RCC 7860 (cell line): Measurements from ENCODE around the gene ANKRD12.
A peak's percentile ranks its signal among the peaks of the same experiment; 100 is the strongest.
"Not testable (repeated sequence)": the region's sequence is repeated elsewhere in the genome, so short reads cannot be mapped to it uniquely, and the experiment has no call there.

ENCODE experiments used
- DNase-seq: peaks from one replicate; pipeline ENCODE4 v3.0.0-alpha.2; 2015; ENCODE audit warnings: low spot score
- FAIRE-seq: peaks from 2 replicates; lab custom pipeline; 2012; peaks lifted over from hg19 to GRCh38; lab: Jason Lieb, UNC

The ANKRD12 gene

DNA sequence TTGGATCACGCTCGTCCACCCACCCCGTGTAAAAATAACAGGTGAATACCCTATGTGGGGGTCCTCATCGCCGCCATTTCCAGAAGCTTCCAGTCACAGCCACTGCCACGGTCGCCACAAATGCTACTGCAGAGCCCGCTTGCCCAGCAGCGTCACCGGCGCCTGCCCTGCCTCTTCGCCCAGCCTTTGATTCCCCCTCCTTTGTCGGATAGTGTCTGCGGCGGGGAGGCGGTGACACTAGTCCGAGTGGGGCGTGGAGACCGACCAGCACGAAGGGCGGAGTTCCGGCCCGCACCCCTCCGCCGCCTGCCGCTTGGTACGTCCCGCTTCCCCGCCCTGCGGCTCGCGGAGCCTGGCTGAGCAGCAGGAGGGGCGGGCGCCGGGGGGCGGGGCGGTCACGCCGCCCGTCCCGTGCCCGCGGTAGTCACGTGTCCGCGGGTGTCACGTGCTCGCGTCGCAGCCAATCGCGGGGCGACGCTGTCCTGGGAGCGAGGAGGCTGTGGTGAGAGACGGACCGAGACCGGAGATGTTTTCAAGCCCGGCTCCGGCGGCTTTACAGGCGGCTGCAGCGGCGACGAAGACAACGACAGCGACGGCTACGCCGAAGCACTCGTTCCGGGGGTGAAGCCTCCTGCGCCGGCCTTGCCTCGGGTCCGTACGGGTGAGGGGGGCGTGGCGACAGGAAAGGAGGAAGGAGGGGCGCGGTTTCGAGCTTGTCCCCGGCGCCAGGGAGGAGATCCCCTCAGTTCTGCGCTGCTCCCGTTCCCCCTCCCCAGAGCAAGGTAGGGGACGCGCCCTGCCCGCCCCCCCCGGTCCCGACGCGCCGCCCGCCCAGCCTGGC is at the start of gene ANKRD12:
ANKRD12 (plus strand) TSS at position 467 of the 841 bp plus-strand sequence. CDS start 45,652 bp downstream, outside the sequence.
- DNase-seq, result peak; percentile 93
- no peak for FAIRE-seq

DNA sequence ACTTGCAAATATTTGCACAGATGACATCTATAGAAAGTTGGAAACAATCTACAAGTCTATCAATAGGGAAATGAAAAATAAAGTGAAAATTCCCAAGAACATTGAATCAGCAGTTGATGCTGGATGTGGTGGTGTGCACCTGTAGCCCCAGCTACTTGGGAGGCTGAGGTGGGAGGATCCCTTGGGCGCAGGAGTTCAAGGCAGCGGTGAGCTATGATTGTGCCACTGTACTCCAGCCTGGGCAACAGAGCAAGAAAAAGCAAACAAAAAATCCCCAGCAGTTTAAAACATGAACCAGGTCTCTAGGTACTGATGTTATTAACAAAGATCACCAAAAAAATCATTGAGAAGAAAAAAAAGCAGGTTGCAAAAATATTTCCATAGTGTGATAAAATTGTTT is 49.4 kb upstream of the ANKRD12 start:
- no peak for FAIRE-seq
- DNase-seq, result no peak

DNA sequence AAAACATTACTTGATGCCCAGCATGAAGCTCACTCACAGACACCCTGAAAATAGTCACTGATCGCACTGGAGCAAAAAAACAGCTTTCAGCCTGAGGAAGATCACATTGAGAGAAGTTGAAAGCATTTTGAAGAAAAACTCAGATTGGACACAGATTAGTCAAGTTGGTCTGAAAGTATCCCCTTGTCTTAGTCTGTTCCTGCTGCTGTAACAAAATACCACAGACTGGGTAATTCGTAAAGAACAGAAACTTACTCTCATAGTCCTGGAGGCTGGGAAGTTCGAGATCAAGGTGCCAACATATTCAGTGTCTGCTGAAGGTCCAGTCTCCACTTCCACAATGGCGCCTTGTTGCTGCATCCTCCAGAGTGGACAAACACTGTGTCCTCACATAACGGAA is 48.3 kb upstream of the ANKRD12 start:
- FAIRE-seq, result no peak

DNA sequence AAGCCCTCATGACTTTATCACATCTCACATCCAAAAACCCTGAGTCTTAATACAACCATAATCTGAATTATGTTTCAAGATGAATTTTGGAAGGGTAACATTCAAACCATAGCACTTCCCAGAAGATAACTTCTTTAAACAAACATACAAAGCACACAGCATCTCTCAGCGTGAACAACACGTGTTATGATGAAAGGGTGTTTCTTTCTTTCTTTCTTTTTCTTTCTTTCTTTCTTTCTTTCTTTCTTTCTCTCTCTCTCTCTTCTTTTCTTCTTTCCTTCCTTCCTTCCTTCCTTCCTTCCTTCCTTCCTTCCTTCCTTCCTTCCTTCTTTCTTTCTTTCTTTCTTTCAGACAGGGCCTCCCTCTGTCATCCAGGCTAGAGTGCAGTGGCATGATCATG is 47.9 kb upstream of the ANKRD12 start:
- DNase-seq, FAIRE-seq: not testable (repeated sequence)

More for the DNA sequence above, 48.3 kb upstream of the ANKRD12 start:
- DNase-seq, result no peak

DNA sequence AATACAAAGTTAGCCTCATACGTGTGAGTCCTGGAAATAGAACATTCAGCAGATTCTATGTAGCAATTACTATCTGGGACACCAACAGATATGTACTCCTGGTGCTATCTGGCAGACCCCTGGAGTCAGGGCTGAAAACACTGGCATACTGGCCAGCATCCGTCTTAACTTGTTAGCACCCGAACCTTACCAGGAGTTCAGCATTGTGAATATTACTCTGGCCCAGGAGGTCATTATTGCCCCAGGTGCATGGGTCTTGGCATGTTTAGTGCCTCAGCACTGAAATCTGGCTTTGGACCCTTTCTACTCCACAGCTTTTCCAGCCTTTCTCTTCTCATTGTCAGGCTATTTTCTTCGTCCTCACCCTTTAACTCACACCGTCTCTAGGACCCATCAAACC is 46.0 kb upstream of the ANKRD12 start:
- no peak for DNase-seq
- FAIRE-seq, result no peak

DNA sequence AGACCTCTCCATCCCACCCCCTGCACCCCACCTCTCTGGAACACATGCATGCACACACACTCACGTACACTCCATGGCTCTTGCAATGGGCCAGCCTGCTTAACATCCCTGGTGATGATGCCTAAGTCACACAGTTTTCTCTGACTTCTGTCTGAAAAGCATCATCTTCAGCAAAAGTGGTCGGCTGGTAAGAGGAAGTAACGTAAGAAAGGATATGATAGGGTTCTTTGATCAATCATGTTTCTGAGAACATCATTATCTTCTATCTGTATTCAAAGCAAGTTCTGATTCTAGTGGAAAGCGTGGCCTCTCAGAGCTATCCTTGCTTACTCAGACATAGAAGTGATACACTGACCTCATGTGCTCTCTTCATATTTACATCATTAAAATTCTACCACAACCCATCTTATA is 45.5 kb upstream of the ANKRD12 start:
- DNase-seq (no peak), FAIRE-seq (no peak)

DNA sequence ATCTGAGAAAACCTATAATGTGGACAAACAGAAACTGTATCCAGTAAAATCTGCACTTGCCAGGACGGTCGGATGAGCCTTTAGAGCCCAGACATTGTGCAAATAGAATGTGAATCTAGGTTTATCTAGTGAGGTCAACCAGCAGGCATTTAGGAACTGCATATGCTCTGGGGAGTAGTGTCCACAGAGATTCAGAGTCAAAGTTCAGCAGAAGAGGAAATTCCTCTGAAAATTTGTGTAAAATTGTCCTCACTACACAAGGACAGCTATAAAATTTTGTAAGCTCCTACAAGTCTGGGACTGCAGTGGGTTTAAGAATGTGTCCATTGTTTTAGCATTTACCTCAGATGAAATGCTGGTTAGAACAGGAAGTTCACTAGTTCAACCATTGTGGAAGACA is 43.9 kb upstream of the ANKRD12 start:
- DNase-seq, result no peak
- no peak for FAIRE-seq

DNA sequence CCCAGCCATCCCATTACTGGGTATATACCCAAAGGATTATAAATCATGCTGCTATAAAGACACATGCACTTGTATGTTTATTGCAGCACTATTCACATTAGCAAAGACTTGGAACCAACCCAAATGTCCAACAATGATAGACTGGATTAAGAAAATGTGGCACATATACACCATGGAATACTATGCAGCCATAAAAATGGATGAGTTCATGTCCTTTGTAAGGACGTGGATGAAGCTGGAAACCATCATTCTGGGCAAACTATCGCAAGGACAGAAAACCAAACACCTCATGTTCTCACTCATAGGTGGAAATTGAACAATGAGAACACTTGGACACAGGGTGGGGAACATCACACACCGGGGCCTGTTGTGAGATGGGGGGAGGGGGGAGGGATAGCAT is 43.5 kb upstream of the ANKRD12 start:
- not testable (repeated sequence) for FAIRE-seq

DNA sequence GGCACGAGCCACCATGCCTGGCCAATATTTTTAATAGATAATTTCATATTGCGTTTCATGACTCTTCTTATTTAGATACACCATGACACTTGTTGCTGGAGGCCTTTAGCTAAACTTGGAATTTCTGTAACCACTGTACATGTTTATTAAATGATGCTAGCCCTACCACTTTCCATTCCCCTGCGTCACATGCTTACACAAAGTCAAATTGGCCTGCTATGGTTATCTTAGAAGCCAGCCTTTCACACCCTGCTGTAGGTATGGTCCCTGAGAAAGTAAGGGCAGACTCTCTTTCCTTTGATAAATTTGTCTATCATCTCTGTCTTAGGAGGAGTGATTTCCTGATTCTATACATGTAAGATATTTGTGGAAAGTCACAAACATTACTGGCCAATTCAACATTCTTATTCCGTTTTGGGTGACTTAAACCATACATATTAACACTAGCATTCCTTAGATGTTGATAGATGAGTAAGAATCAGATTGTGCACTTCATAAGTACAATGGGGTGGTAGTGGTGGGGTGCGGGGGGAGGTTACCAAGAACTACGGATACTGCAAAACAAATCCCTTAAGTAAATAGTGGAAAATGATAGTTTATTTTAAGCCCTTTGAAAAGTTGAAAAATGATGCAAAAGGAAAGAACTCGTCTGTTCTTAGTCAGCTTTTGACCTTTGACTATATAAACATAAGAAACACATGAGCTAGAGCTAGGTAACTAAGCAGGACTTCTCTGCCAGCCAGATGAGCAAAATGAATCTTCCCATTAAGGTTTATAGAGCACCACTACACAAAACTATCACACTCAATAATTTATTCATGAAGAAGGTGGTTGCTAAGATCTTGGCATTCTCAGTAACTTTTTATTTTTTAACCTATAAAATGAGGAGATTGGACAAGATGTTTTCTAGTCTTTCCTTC is 42.0 kb upstream of the ANKRD12 start:
- DNase-seq (peak; percentile 8), FAIRE-seq (no peak)

More for the DNA sequence above, 43.5 kb upstream of the ANKRD12 start:
- DNase-seq, result not testable (repeated sequence)

DNA sequence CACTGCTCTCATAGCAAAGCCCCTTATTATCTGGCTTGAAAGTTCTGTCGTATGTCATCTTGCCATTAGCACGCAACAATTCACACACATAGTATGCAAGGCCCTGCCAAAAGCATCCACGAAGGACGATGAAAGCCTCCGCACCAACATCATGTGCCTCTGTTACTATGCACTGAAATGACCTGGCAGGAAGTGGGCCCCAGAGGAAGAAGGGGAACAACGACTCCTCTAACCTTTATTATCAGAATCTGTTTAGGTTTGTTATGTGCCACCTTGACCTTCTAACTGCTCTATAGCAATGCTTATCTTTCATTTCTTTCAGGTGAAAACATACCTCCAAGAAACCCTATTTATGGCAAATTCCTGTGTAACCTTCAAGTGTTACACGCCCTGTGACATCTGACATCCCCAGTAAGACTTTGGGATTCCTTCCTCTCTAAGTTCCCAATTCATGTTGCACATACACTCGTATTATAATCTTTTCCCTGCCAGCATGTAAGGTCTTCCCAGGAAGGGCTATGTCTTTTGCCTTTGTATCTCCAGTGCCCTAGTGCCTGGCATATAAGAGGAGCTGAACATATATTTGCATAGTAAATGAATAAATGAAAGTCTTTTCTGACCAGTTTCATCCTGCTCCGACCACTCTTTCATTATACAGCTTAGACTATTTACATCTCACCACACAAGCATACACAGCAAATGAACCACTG is 41.1 kb upstream of the ANKRD12 start:
- no peak for DNase-seq
- no peak for FAIRE-seq

DNA sequence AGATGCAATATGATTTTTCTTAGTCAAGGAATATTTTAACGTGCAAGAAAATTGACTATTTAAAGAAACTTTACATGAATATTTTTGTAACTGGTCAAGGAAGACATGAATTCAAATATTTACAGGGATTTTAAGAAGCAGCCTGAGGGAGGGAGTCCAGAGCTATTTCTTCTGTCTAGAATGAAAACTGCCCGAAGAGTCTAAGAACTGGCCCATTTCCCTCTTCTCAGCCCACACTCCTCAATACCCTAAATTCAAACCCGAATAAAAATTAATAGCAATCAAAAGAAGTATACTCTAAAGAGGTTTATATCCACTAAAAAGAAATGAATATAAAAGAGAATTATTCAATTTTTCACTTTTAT is 40.6 kb upstream of the ANKRD12 start:
- no peak for FAIRE-seq
- no peak for DNase-seq

DNA sequence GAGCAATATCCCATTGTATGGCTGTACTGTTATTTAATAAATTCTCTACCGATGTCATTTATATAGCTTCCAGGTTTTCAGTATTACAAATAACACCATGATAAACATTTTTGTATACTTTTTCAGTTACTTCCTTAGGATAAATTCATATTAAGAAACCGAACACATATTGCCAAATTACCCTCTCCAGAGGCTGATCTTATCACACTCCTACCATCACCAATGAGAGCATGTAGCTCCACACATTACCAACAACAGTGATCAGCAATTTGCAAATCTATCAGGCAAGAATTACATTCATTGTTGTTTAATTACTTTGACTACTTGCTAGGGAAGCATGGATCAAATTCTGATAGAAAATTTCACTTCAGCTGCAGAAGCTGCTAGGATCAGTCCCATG is 39.9 kb upstream of the ANKRD12 start:
- FAIRE-seq (no peak), DNase-seq (no peak)

DNA sequence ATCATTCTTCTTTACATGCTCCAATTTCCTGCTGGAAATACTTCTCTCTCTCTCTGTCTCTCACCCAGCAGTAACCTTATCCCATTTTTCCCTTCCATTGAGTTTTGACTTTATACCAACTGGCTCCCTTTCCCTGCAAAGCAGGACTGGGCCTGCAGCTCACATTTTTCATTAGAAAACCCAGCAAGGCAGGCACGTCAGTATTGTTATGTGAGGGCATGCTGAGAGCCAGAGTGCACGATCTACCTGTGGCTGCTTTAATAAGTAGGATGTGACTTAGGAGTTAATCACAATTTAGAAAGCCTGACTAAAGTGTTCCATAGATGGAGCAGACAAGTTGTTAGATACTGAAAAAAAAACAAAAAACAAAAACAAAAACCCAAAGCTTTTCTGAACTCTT is 39.2 kb upstream of the ANKRD12 start:
- DNase-seq, result no peak
- FAIRE-seq, result no peak

DNA sequence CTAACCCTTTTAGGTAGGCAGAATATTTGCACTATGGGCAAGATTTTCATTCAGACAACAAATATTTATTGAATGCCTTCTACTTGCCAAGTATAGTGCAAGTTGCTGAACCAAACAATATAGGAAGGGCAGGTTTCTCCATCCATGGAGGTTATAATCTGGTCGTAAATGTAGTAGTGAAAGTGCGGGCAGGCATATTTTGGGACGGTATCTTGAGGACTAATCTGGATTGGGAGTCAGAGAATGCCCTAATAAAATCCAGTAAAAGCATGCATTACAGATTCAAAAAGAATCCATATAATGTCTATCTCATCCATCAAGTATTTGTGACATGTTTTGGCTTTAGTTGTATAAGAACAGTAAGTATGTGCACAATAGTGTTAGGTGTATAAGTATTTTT is 35.8 kb upstream of the ANKRD12 start:
- no peak for FAIRE-seq

DNA sequence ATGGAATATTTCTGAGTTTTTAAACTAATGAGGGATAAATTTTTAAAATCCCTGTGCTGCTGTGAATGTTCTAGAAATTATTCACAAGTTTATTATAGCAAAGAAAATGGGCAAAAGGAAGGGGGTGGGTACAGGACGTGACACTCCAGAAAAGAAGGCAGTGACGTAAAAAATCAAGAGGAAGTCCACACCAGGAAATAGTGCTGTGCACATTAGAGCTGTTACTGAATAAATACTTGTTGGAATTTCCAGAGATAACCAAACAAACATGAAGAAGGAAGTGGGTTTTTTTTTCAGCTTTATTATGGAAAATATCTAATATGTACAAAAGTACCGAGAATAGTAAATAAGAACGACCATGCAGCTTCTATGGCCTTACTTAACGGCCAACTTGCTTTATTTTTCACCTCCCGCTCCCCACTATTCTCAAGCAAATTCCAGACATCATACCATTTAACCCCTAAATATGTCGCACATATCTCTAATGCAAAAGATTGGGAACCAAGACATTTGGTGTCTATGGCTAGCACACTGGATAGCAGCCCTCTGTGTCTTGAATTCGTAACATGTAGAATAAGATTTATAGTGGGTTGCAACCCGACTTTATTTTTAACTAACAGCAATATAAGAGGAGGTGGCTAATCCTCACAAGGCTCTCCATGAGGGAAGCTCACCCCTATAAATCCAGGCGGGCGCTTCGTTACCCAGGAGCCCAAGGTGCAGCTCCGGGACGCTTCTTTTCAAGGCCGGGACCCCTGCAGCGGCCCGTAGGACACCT is 34.7 kb upstream of the ANKRD12 start:
- DNase-seq, result peak; percentile 38
- no peak for FAIRE-seq

More for the DNA sequence above, 35.8 kb upstream of the ANKRD12 start:
- no peak for DNase-seq

DNA sequence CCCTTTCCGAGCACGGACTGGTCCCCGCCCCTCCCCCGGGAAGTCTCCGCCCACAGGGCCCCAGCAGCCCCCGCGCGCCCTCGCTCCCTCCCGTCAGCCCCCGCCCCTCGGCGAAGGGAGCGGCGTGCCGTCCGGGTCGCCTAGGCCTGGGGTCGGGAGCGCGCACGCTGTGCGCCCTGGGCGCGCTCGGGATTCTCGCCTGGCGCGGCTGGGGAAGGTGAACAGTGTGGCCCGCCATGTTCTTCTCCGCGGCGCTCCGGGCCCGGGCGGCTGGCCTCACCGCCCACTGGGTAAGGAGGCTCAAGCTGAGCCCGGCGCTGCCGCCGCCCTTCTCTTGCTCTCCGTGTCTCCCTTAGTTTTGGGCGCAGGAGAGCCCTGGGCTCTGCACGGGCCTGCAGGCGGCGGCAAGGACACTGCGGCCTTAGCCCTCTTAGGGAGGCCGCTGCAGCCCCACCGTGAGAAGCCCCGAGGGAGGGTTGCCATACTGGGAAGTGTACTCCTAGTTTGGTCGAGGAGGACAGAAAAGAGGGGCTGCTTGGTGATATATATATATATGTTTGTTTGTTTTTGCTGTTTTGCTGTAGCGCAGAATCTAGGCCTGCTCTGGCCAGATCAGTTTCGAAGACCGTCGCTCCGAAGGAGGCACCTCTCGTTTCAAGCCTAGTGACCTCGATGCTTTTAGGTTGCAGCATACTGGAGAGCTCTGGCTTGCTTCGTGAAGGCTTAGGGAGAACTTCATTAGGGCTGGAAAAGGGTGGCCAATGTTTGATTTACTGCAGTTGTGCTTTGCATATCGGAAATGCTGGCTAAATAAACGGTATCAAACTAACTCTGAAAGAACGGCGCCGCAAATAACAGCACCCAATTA is 33.8 kb upstream of the ANKRD12 start, which contains the start of gene NDUFV2:
NDUFV2 (plus strand) TSS at position 192 of the 868 bp plus-strand sequence; CDS start at position 237, 45 bp downstream.
- no peak for FAIRE-seq

DNA sequence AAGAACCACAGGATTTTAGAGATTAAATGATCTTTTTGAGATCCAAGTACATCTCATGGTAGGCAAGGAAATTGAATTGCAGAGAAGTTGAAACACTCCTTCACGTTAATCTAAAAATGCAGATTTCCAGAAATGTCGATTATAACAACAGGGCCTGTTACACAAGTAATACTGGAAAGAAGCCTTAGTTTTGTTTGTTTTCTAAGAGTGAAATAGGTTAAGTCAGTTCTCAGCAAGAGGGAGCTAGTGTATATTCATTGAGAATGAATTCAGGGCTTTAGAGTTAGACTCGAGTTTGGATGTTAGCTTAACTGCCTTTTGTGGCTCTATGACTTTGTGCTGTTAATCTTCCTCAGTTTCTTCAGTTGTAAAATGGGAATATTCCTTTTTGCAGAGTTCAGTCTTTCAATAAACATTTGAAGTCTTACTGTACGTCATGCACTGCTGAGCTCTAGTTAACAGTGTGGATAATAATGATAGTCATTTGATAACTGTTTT is 33.2 kb upstream of the ANKRD12 start:
- FAIRE-seq, result peak; percentile 12
- peak; percentile 4 for DNase-seq

More for the DNA sequence above, 33.8 kb upstream of the ANKRD12 start, which contains the start of gene NDUFV2:
- peak; percentile 73 for DNase-seq

DNA sequence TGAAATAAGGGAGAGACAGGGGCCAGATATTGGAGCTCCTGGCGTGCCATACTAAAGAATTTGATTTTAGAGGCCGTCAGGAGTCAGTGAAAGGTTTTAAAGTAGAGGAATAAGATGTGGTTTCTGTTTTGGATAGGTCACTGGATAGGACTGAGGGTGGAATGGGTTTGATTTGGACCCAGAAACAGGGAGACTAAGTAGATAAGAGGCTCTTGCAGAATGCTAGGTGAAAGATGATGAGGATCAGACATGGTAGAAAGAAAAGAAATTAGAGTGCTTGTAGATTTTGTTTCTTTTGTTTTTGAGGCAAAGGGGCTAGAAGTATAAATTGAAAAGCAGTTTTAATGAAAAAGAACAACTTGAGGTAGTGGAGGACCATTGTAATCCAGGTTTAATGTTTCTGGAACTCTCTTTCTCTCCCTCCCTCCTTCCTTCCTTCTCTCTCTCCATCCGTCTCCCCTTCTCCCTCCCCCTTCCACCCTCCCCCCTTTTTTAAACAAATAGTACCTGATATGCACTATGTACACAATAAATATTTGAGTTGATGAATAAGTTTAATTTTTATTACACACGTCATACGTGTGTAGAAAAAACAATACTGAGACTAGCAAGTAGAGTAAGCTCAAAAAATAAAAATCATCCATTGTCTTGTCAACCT is 32.2 kb upstream of the ANKRD12 start:
- DNase-seq (no peak), FAIRE-seq (no peak)
